ENCODE measurements around the gene MAGEL2.

MAGEL2 gene

GRCh38 chr15:23645371-23646164 is 2.1 kb downstream of the MAGEL2 start (continued):
- TF ChIP-seq TSHZ2 (CRISPR knock-in tag; IDR thresholded peaks at IDR 0.05) = no peak

- ATAC-seq = no peak
- TF ChIP-seq RARB (CRISPR knock-in tag; IDR thresholded peaks at IDR 0.05) (no peak), TSHZ2 (CRISPR knock-in tag; IDR thresholded peaks at IDR 0.05) (no peak), POU6F1 (CRISPR knock-in tag; IDR thresholded peaks at IDR 0.05; ENCODE audit: borderline replicate concordance, low read depth) (no peak), ESRRG (CRISPR knock-in tag; IDR thresholded peaks at IDR 0.05) (no peak), ZNF565 (CRISPR knock-in tag; conservative IDR thresholded peaks at IDR 0.05; ENCODE audit: low read depth) (no peak), TOX (CRISPR knock-in tag; IDR thresholded peaks at IDR 0.05; ENCODE audit: borderline replicate concordance) (no peak), ZFP30 (CRISPR knock-in tag; IDR thresholded peaks at IDR 0.05) (no peak), PATZ1 (CRISPR knock-in tag; IDR thresholded peaks at IDR 0.05; ENCODE audit: borderline replicate concordance) (no peak), PPARA (CRISPR knock-in tag; IDR thresholded peaks at IDR 0.05; ENCODE audit: borderline replicate concordance) (no peak), CSDC2 (CRISPR knock-in tag; IDR thresholded peaks at IDR 0.05) (no peak), ZNF70 (CRISPR knock-in tag; IDR thresholded peaks at IDR 0.05) (no peak), ZNF8 (CRISPR knock-in tag; IDR thresholded peaks at IDR 0.05) (no peak), ZC3H10 (CRISPR knock-in tag; IDR thresholded peaks at IDR 0.05) (no peak), BACH2 (CRISPR knock-in tag; IDR thresholded peaks at IDR 0.05; ENCODE audit: borderline replicate concordance) (no peak), TCF4 (CRISPR knock-in tag; IDR thresholded peaks at IDR 0.05; ENCODE audit: borderline replicate concordance) (no peak)
- TF ChIP-seq, protein P1, sequence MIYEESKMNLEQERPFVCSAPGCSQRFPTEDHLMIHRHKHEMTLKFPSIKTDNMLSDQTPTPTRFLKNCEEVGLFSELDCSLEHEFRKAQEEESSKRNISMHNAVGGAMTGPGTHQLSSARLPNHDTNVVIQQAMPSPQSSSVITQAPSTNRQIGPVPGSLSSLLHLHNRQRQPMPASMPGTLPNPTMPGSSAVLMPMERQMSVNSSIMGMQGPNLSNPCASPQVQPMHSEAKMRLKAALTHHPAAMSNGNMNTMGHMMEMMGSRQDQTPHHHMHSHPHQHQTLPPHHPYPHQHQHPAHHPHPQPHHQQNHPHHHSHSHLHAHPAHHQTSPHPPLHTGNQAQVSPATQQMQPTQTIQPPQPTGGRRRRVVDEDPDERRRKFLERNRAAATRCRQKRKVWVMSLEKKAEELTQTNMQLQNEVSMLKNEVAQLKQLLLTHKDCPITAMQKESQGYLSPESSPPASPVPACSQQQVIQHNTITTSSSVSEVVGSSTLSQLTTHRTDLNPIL (CRISPR knock-in tag; IDR thresholded peaks at IDR 0.05; ENCODE audit: low read depth) = no peak
- TF ChIP-seq, protein P2, sequence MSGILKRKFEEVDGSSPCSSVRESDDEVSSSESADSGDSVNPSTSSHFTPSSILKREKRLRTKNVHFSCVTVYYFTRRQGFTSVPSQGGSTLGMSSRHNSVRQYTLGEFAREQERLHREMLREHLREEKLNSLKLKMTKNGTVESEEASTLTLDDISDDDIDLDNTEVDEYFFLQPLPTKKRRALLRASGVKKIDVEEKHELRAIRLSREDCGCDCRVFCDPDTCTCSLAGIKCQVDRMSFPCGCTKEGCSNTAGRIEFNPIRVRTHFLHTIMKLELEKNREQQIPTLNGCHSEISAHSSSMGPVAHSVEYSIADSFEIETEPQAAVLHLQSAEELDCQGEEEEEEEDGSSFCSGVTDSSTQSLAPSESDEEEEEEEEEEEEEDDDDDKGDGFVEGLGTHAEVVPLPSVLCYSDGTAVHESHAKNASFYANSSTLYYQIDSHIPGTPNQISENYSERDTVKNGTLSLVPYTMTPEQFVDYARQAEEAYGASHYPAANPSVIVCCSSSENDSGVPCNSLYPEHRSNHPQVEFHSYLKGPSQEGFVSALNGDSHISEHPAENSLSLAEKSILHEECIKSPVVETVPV (CRISPR knock-in tag; IDR thresholded peaks at IDR 0.05) = no peak
Observed at GRCh38 chr15:23644829-23645228, 2.8 kb downstream of the MAGEL2 start.

All from SK-N-SH treated with all-trans-retinoic acid at 6 μM for 48 hours (cell line).